GM10248 (cell line): ENCODE measurements around the gene PRKCZ.

Experiments
- CTCF ChIA-PET: fragments of 300-600 bp; sonication (Branson Sonifier 250); formaldehyde crosslinking; extraction: SDS; loops from one replicate; lab custom pipeline; 2021; ENCODE audit warnings: antibody characterized with exemption; lab: Yijun Ruan, JAX
- POLR2A ChIA-PET: fragments of 350-650 bp; sonication (Branson Sonifier 250); formaldehyde crosslinking; extraction: SDS; loops from one replicate; lab custom pipeline; 2020; ENCODE audit warnings: antibody characterized with exemption; lab: Yijun Ruan, JAX
- DNase-seq: peaks from one replicate; pipeline ENCODE4 v3.0.0; 2012; ENCODE audit errors: extremely low spot score
- TF ChIP-seq, protein P1 (sequence below): IDR thresholded peaks from 2 replicates; pipeline ENCODE4 v1.5.1; 2012; ENCODE audit warnings: mild to moderate bottlenecking, low read depth; ENCODE audit errors: extremely low read depth, missing control alignments, control extremely low read depth

The PRKCZ gene

DNA sequence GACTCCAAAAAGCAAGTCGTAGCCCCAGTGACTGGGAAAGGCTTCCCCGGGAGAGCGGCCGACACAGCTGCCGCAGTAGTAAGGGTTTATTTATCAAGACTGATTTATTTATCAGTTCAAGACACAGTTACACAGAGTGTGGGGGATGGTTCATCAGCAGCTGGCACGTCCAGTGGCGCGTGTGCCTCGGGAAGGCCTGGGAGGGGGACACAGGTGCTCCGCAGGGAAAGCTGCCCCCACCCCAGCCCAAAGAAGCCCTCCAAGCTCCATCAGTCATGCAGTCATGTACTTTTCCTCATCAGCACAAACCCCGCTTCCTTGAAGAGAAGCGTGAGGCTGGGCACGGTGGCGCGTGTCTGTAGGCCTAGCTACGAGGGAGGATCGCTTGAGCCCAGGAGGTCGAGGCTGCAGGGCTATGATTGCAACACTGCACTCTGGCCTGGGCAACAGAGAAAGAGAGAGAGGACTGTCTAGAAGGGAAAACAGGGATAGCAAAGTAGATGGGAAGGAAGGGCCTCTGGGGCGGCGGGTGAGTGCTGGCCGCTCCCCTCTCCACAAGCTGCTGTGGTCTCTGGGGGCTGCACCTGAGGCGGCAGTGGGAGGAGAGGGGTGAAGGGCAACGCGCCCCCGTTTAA is 53.2 kb downstream of the PRKCZ start:
- ChIA-PET CTCF (no interaction called here), POLR2A (no interaction called here)
- TF ChIP-seq, protein P1, sequence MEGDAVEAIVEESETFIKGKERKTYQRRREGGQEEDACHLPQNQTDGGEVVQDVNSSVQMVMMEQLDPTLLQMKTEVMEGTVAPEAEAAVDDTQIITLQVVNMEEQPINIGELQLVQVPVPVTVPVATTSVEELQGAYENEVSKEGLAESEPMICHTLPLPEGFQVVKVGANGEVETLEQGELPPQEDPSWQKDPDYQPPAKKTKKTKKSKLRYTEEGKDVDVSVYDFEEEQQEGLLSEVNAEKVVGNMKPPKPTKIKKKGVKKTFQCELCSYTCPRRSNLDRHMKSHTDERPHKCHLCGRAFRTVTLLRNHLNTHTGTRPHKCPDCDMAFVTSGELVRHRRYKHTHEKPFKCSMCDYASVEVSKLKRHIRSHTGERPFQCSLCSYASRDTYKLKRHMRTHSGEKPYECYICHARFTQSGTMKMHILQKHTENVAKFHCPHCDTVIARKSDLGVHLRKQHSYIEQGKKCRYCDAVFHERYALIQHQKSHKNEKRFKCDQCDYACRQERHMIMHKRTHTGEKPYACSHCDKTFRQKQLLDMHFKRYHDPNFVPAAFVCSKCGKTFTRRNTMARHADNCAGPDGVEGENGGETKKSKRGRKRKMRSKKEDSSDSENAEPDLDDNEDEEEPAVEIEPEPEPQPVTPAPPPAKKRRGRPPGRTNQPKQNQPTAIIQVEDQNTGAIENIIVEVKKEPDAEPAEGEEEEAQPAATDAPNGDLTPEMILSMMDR: no peak
- DNase-seq: no peak

DNA sequence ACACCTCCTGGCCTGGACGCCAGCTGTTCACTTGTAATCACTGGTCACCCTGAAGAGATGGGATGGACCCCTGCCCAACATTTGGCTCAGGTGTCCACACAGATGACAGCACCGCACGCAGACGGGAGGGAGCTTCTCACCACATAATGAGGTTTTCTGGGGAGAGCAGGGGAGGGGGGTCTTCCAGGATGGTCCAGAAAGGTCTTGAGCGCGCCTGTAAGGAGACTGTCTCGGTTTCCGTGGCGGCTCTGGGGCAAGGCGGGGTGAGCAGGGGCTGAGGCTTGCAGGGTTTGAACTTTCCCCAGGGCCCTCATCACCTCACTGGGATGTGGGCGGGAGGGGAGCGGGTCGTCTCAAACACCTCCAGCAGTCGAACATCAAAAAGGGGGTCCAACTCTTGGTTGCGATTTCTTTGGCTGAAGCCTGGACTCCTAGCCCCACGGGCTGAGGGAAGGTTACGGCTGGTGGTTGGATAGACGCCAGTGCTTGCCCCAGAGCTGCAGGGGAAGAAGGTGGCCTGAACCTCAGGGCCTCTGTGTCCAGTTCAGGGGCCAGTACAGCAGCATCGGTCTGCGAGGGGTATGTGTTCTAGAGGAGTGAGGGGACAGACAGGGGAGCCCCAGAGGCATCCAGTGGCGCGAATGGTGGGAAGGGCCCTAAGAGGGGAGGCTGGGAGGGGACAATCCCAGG is 53.8 kb downstream of the PRKCZ start:
- DNase-seq: no peak
- POLR2A ChIA-PET: no interaction called here
- CTCF ChIA-PET: no interaction called here
- TF ChIP-seq, protein P1: no peak

DNA sequence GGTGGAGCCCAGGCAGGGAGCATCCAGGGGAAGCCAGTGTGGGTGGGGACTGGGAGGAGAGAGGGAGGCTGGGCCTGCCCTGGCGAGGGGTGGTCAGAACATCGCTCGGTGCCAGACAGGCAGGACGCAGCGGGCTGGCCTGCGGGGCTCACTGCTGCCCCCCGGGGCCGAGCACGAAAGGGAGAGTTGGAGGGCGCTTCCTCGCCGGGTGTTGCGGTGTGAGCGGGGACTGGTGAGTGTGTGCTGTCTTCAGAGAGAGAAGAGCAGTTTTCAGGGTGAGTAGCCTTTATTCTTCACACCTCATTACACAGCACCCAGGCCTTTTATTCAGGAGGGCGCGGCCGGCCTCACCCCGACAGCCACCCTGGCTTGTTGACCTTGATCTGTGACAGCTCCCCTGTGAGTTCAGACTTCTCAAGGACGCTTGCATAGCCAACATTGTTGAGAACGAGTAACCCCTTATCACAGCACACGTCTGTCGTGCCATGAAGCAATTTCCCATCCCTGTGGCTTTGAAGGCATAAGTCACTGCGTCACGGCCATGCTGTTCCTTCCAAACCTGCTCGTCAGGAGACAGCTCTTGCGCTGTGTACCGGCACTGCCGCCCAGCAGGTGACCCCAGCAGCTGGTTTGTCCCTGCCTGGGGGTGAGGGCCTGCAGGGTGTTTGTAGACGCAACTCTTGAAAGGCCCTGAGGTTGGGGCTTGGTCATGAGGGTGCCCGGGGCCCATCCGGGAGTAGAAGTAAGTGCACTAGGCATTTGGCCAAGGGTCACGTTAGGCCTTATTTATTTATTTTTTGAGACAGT is 54.6 kb downstream of the PRKCZ start:
- DNase-seq: no peak
- TF ChIP-seq, protein P1: no peak
- ChIA-PET CTCF (no interaction called here), POLR2A (no interaction called here)

DNA sequence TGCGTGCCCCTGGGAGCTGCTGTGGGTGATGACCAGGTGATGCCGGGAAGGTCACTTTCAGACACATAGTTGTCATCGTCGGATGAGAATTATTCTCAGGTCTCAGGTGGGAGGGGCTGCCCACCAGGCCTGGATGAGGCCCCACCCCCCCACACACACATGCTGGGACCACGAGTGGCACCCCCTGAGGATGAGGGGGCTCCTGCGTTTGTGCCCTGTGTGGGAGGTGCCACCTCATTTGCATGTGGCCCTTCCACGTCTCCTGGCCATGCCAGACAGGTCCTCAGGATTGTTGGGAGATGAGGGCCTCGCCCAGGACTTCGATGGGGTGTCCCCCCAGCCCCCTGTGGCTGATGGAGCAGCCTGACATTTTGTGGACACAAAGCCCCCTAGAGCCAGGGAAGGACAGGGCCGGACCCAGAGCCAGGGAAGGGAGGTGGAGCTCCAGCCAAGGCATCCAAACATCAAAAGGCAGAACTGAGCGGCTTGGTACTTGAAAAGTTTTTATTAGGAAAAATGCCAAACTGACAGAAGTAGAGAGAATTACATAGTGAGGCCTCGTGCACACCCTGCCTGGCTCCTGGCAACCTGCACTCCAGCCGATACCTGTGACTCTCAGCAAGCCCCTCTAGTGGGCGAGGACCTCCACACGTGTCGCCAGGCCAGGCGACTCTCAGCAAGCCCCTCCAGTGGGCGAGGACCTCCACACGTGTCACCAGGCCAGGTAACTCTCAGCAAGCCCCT is 55.7 kb downstream of the PRKCZ start:
- TF ChIP-seq, protein P1: no peak
- CTCF ChIA-PET: no interaction called here
- DNase-seq: no peak
- POLR2A ChIA-PET: no interaction called here

DNA sequence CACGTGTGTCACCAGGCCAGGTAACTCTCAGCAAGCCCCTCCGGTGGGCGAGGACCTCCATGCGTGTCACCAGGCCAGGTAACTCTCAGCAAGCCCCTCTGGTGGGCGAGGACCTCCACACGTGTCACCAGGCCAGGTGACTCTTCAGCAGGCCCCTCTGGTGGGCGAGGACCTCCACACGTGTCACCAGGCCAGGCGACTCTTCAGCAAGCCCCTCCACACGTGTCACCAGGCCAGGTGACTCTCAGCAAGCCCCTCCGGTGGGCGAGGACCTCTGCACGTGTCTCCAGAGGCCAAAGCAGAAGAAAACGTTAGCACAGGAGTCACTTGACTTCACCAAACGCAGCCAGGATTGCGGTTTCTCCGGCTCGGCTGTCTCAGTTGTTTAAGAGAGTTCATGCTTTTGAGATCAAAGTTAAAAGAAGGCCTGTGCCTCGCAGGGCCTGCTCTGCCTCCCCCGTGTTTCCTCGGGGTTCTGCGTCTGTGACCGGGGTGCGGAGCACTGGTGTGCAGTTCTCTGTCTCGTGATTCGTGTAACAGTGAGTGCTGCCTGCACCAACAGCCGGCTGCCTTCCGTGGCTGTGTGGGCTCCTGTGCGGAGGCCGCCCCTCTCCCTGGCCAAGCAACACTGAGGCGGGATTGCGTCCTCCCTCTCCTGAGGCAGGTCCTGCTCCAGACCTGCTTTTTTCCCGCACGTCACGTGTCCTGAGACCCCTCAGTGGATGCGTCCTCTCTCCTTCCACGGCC is 56.6 kb downstream of the PRKCZ start:
- POLR2A ChIA-PET: no interaction called here
- DNase-seq: no peak
- TF ChIP-seq, protein P1: no peak
- CTCF ChIA-PET: no interaction called here
